HG02678 (cell line): ENCODE results near the gene OR9Q1.
"Not testable (repeated sequence)": the region's sequence is repeated elsewhere in the genome, so short reads cannot be mapped to it uniquely, and the experiment has no call there.

Experiments
- ATAC-seq: cut with Tn5 transposase; IDR thresholded peaks from one replicate; pipeline ENCODE4 v1.9.1; 2021; ENCODE audit warnings: mild to moderate bottlenecking, moderate library complexity; ENCODE audit not compliant: unreplicated experiment

Gene OR9Q1

DNA sequence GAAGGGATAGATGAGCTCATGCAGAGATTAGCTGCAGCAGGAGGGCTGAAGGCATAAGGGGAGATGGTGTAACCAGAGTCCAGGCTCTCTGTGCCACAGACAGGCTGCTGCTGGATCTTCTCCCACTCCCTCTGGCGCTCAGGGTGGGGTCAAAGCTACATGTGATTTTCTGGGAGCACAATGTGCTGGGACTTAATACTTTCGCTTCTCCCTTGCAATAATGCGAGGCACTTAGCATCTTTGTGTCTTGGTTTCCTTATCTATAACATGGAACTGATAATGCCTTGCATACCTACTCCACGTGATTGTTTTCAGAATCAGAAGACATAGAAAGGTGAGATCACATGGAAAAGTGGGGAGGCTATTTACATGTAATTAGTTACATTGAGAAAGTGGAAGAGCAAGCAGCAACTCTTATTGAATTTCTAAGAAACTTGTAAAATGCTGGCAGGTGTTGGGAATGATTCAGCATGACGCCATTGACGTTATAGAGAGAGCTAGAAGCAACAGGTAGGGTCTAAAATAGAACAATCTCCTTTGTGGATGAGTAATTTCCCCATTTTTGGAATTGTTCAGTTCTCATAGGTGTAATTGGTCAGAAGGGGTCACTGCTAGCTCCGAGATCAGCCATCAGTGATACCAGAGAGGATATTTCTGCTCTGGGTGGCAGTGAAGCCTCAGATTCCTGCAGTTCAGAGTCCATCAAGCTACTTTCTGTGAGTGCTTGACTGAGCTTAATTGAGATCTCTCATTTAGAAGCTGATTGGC, 109.8 kb downstream of the OR9Q1 start:
- ATAC-seq, result no peak

DNA sequence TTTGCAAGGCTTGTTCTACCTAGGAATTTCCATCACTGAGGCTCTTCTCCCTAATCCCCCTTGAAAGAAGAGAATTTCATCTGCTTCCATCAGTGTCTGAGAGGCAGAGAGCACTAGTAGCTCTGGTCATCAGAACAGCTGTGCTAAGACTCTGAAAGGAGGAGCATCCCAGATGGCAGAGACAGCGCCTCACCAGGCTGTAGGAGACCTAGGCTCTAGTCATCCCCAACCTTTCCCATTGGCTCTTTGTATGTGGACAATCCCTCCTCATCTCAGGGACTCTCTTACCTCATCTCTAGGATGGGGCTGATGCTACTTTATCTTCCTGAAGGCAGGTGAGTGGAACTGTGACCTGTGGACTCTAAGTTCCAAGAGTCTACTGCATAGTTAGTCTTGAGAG, 110.5 kb downstream of the OR9Q1 start:
- no peak for ATAC-seq

DNA sequence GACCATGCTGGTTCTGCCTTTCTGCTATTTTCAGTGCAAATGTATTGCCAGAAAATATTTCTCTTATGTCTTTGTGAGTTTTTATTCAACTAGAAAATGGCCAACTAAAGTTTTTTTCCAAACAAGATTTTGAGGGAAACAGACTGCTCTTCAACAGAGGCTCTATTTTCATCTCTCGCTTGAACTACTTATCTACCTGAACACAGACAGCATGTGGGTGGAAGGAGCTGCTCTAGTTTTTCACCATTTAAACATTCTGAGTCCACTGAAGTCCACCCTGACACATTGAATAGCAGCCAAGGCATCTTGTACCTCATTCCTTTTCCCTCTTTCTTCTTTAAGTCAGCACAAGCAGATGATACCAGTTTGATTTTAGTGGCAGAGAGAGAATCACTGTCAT, 111.5 kb downstream of the OR9Q1 start:
- ATAC-seq, result no peak

DNA sequence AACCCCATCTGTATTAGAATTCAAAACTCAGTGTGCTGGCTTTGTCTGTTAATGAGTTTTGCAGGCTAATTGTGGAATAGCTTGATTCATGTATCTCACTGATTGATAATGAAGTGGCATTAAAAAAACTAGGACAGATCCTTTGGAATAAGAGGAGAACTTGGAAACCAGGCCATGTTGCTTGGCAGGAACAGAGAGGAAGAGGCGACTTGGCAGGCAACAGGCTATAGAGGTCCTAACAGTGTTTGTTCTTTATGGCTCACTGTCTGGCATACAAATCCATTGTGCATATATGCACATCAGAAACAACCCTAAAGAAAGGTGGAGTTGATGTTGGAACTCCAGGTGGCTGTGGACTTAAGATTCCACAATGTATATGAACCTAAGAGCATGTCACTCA, 119.1 kb downstream of the OR9Q1 start:
- no peak for ATAC-seq

DNA sequence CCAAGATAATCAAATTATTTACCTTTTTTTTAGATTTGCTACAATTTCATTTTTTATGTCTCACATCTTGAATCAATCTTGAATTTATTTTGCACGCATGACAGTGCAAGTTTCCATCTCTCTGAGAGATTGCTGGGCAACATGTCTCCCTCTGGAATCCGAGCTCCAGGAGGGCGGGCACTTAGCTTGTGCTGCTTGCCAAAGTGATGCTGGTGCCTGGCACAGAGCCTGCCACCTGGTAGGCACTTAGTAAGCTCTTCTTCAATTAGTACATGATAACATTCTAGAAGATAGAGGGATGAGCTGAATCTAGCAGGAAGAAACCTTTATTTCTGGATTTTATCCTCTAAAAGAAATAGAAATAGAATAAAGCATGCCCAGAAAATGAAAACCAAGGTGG, 129.1 kb downstream of the OR9Q1 start:
- no peak for ATAC-seq

DNA sequence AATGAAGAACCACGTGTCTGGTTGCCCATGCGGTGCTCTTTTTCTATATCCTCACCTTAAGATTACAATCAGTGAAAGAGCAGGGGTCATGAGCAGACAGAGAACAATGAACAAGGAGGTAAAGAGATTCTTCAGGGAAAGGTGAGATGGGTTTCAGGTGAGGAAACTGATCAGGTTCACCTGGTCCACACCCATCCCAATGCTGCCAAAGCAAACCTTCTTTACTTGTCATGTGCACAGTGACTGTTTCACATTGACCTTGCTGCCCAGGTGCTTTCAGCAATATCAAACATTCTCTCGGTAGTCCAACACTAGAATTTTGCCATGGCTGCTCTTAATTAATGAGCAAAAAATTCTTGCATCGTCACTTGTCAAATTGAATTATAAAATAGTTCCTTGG, 140.7 kb downstream of the OR9Q1 start:
- no peak for ATAC-seq

DNA sequence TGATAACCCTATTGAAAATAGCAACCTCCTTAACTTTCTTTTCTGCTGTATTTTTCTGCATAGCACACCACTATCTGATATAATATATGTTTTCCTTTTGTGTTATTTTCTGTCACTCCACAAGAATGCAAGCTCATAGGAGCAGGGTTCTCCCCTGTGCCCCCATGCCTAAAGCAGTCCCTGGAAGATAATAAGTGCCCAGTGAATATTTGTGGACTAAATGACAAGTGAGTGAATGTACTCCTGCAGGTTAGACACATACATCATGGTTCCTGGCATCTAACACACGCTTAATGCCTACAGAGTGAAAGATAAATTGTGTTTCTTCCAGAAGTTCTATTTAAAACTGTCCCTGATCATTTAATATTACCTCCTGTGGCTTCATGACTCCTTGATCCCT, 141.3 kb downstream of the OR9Q1 start:
- ATAC-seq, result no peak

DNA sequence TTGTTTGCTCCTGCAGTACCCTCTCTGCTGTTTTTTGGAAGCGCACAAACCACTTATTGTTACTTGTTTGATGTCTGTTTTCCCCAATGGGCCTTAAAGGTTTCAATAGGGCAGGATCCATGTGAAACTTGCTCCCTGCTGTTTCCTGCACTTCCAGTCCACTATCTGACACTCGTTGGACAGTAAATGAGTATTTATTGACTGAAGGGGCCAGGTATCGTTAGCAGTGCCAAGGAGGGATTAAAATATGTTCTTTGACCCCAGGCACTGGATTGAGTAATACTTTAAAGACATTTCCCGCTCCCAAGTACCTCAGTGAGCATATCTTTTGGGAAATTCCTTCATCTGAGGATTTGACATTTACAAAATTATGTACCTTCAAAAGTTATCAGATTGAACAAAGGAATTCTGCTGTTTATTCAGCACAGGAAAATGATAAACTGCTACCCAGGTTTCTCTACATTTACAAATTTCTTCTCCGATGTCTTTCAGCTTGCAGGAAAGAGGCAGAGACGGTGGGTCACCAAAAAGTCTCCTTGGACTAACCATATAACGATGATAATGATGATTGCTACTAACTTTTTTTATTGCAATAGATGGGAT, 141.9 kb downstream of the OR9Q1 start:
- no peak for ATAC-seq

DNA sequence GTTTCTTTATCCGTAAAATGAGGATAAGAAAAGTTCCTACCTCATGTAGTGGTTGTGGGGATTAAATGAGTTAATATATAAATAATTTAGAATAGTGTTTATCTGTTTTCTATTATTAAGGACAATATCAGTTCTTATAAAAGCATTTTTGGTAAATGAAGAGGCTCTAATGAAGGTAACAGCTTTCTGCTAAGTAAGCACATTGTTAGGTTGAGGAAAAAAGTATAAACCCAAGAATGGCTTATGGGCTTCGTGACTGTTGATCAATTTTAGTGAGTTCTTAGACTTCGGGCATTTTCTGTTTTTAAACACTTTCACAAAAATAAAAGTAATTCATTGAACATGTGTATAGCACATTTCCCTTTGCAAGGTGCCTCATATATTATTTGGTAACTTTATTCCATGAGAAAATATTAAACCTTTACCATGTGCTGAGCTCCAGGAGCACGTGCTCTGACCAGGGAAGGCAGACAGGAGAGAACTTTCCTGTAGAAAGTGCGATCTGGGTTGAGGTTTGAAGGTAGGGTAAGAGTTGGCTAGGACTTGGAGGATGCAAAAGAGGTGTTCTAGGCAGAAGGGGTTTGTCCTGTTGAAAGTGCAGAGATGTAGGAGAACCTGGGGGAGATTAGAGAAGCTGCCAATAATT, 153.9 kb downstream of the OR9Q1 start:
- no peak for ATAC-seq

DNA sequence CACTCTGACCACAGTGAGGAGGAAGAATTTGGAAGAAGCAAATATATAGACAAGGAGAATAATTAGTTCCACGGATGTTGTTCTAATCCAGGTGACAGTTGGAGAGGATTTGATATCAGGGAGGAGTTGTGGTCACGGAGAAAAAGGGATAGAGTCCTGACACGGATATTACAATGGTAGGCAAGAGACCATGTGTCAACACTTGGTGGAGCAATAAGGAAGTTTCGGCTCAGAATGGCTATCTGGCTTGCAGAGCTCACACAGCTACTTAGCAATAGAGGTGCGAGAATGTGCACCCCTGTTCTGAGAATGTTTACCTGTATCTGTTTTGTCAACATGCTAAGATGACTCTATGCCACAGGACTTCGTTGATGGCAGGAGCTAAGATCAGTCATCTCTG, 154.8 kb downstream of the OR9Q1 start:
- ATAC-seq, result no peak

DNA sequence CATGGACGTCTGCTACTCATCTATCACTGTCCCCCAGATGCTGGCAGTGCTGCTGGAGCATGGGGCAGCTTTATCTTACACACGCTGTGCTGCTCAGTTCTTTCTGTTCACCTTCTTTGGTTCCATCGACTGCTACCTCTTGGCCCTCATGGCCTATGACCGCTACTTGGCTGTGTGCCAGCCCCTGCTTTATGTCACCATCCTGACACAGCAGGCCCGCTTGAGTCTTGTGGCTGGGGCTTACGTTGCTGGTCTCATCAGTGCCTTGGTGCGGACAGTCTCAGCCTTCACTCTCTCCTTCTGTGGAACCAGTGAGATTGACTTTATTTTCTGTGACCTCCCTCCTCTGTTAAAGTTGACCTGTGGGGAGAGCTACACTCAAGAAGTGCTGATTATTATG, 156.0 kb downstream of the OR9Q1 start:
- no peak for ATAC-seq

DNA sequence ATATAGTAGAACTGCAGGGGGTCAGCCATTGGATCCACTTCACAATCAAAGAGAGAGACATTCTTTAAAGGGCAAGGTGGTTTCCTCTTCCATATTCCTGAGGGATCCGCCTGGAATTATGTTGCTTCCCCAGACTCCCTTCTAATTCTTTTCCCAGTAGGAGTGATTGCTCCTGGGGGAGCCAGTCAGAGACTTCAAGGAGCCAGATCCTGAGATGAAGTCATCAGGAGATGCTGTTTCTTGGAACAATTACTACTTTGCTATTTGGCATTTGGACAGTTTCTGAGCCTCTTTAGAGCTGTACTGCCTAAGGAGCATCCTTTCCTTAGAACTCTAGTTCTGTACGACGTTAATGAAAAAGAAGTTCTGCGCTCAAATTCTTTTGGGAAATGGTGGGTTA, 163.3 kb downstream of the OR9Q1 start:
- ATAC-seq, result no peak

DNA sequence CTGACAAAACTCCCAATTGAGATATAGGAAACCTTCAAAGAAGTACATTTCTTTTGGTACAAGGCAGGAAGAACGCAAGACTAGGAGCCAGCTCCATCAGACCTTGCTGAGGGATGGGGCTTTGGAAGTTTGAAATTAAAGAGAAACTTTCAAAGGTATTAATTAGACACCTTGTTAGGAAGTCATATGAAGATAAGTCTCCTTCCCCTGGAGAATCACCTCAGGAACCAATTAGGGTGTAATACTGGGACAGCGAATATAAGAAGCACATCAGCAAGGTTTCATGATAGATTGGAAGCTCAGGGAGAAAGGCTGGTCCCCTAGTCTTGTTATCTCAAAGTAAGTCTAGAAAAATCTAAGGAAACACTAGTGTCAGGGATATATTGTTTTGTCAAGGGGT, 165.1 kb downstream of the OR9Q1 start, which contains the start of gene OR9Q2:
TSS of gene OR9Q2 (plus strand) at position 301 of the 400 bp plus-strand sequence. CDS start 1,421 bp downstream, outside the sequence.
- ATAC-seq, result no peak

DNA sequence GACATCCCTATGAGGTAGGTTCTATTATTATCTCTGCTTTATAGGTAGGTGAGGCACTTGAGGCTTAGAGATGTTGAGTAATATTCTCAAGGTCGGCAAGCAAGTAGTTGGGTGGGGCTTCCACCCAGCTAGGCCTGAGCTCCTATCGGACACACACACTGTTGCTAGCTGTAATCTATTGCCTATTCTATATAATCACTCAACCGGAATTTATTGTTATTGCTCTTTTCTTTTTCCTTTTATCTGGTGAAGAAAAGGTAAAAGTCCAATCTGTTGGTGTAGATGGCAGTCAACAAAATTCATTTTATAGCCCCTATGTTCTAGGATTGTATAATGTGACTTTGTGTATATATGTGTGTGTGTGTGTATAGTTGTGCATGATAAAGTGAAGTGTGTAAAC, 168.5 kb downstream of the OR9Q1 start:
- no peak for ATAC-seq

DNA sequence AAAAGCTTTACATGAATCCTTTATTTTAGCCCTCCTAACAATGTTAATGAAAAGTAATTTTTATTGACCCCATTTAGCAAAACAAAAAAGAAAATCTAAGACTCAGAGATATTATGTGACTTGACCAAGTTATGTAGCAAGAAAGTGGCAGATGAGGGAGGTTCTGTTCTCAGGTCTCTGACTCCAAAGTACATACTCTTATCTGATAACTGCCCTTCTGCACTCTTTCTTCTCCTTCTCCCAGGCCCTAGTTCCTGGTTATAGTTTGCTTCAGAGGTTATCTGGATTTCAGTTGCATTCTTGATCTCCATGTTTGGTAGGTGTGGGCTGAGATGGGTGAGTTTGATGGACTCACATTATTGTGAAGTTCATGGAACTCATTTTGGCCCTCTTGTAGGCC, 169.7 kb downstream of the OR9Q1 start:
- ATAC-seq, result no peak

DNA sequence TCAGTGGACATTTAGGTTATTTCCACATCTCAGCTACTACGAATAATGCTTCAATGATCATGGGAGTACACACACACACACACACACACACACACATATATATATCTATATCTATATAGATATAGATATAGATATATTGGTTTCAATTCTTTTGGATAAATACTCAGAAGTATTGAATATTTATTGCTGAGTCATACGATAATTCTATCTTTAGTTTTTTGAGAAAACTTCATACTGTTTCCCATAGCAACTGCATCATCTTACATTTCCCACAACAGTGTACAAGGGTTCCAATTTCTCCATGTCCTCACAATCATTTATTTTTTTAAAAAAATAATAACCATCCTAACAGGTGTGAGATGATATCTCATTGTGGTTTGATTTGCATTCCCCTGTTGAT, 172.3 kb downstream of the OR9Q1 start:
- no peak for ATAC-seq

DNA sequence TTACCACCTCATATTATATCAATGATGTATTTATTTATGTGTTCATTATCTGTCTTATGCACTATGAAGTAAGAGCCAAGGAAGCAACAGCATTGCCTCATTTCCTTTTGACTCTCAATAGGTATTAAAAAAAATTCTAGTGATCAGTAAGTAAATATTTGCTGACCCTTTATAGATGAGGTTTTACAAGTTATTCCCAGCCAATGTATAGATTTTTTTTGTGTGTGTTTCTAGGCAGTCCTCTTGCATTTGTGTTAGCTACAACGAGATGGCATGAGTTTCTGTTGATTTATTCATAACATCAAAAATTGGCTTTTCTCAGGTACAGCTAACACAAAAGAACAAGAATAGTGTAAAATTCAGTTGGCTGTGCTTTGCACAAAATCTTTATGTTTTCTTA, 175.6 kb downstream of the OR9Q1 start:
- no peak for ATAC-seq

DNA sequence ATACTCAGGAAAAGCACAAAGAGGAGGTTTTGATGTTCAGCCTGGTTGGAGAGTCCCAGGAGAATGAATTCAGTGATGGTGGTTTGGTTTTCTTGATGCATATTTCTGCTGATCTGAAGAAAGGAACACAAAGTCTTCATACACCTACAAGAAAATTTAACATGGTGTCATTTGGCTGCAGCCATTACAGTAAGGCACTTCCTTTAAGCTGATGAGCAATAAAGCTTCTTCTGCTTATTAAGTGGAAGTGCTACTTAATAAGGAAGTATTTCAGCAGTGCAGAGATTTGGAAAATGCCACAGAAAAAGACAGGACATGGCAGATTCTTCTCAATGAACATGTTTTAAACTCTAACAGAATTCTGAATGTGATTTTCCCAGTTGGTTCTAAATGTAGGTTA, 180.4 kb downstream of the OR9Q1 start, which contains the start of gene OR1S2:
TSS of gene OR1S2 (minus strand) at position 101 of the 400 bp plus-strand sequence. CDS start at position 101, 0 bp downstream.
- ATAC-seq, result no peak

DNA sequence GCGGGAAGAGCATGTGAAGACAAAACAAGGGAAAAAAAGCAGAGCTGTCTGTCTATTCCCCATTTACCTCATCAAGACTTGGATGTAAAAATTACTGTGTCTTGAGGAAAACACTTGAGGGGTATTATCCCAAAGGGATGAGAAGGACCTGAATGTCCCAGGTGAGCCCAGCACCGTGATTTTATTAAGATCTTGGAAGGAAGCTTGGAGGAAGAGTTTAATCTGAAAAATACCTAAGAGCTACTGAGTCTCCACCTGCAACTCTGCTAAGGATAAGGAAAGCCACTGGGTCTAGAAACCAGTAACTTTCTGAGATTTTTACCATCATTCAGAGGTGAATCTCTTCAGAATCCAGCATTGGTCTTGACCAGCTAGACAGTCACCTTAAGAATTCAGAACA, 188.7 kb downstream of the OR9Q1 start, which contains the start of gene OR1S1:
TSS of gene OR1S1 (plus strand) at position 301 of the 400 bp plus-strand sequence.
- ATAC-seq, result not testable (repeated sequence)

DNA sequence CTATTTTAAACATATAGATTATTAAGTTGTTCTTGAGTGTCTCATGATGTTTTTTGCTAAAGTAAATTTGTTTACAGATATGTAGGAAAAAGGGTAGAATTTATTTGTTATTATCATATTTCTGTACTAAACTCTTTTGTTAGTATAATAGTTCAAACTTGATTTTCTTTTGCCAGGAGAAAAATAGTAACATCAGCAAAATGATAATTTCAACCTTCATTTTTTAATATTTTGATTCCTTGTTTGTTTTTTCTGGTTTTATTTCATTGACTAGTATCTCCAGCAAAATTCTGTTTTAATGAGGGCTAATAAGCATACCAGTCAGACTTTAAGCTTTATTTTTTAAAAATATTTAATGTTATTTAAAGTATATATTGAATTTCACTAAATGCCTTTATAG, 192.8 kb downstream of the OR9Q1 start:
- ATAC-seq, result no peak

DNA sequence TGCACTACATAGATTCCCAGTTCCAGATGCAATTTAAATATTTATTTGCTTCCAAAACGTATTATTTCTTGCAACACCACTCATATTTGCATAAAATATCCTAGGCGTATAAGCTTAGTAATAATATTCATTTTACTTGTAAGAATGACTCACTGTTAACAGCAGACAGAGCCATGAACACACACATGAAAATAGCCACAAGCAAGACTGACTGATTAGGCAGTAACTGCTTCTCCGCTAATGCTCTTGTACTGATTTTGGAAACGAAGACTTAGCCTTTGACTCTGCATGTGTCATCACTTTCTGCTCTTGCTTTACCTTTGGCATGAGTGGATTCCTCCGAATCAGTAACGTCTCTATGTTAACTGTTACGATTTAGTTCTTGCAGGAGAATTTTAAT, 199.0 kb downstream of the OR9Q1 start:
- ATAC-seq, result no peak
